ENCODE measurements around the gene SLC5A1. TPM values are rescaled to one million over a fixed set of nuclear protein-coding genes. Genes with fewer than 3 reads are reported as not detected.
A peak's percentile ranks its signal among the peaks of the same experiment; 100 is the strongest.

The SLC5A1 gene
- total RNA-seq, 1 experiment from 2014 or later, result 0.03 TPM

DNA sequence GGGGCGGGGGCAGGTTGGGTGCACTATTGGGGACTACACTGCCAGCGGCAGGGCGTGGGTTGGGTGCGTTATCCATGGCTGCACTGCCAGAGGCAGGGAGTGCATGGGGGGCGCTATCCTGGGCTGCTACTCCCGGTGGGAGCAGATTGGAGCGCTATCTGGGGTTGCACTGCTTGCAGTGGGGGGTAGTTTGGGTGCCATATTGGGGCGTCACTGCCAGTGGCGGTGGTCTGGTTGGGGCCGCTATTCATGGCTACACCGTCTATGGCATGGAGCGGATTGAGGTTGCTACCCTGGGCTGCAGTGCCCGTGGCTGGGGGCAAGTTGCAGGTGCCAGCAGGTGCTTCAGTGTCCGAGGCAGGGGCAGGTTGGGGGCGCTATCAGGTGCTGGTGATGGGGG is 79.8 kb downstream of the SLC5A1 start:
- intact Hi-C loops (cut with micrococcal nuclease; ENCODE audit: unreplicated experiment) (no loop called here), in situ Hi-C loops (cut with HindIII; ENCODE audit: low pct_unique_long_range_greater_than_20kb, low sequenced_read_pairs) (no loop called here)
- POLR2A ChIA-PET, result no interaction called here

DNA sequence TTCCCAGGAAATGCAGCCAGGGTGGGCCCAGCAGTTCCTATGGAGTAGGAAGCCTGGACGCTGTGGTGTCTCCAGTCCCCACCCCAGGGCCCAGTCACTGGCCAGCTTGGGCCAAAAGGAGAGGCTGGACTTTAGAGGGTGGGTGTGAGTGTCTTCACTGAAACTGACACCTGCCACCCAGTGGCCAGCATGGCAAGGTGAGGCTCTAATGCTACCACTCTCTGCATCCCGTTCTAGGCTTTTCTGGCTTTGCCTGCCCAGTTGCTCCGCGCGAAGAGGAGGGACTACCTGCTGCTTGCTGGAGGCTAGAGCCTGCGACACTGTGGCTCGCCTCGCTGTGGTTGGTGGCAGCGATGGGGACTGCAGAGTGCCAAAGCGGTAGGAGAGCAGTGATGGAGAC is 80.6 kb downstream of the SLC5A1 start:
- DNase-seq (ENCODE audit: low read depth, low spot score) (no peak), ATAC-seq (peak; percentile 90)
- H3K27ac ChIP-seq (ENCODE audit: low read length), result no peak overlapping the region
- no peak overlapping the region for H3K4me3 ChIP-seq (ENCODE audit: low read depth in 2 of 2, low read length in 2 of 2)
- POLR2A ChIA-PET, result no interaction called here
- no peaks in the 10 kb centered on the region for H3K27me3 ChIP-seq (ENCODE audit: control insufficient read depth, insufficient read depth, low read length)
- intact Hi-C loops (cut with micrococcal nuclease; ENCODE audit: unreplicated experiment) (no loop called here), in situ Hi-C loops (cut with HindIII; ENCODE audit: low pct_unique_long_range_greater_than_20kb, low sequenced_read_pairs) (no loop called here)
- no peaks in the 10 kb centered on the region for H3K4me1 ChIP-seq (ENCODE audit: control insufficient read depth, insufficient read depth, low read length)
- BruUV-seq (replicated peaks), result no TSS peak
- TF ChIP-seq POLR2AphosphoS5 (IDR thresholded peaks at IDR 0.05; ENCODE audit: low read depth, low read length) (no peak), SIN3A (IDR thresholded peaks at IDR 0.05; ENCODE audit: borderline replicate concordance, insufficient read depth, low read depth, low read length) (no peak), TCF7L2 (IDR thresholded peaks at IDR 0.05; ENCODE audit: low read depth, low read length) (no peak)
- TF ChIP-seq, protein P1, sequence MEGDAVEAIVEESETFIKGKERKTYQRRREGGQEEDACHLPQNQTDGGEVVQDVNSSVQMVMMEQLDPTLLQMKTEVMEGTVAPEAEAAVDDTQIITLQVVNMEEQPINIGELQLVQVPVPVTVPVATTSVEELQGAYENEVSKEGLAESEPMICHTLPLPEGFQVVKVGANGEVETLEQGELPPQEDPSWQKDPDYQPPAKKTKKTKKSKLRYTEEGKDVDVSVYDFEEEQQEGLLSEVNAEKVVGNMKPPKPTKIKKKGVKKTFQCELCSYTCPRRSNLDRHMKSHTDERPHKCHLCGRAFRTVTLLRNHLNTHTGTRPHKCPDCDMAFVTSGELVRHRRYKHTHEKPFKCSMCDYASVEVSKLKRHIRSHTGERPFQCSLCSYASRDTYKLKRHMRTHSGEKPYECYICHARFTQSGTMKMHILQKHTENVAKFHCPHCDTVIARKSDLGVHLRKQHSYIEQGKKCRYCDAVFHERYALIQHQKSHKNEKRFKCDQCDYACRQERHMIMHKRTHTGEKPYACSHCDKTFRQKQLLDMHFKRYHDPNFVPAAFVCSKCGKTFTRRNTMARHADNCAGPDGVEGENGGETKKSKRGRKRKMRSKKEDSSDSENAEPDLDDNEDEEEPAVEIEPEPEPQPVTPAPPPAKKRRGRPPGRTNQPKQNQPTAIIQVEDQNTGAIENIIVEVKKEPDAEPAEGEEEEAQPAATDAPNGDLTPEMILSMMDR (IDR thresholded peaks at IDR 0.05), result peak; percentile 62
- TF ChIP-seq, protein P2, sequence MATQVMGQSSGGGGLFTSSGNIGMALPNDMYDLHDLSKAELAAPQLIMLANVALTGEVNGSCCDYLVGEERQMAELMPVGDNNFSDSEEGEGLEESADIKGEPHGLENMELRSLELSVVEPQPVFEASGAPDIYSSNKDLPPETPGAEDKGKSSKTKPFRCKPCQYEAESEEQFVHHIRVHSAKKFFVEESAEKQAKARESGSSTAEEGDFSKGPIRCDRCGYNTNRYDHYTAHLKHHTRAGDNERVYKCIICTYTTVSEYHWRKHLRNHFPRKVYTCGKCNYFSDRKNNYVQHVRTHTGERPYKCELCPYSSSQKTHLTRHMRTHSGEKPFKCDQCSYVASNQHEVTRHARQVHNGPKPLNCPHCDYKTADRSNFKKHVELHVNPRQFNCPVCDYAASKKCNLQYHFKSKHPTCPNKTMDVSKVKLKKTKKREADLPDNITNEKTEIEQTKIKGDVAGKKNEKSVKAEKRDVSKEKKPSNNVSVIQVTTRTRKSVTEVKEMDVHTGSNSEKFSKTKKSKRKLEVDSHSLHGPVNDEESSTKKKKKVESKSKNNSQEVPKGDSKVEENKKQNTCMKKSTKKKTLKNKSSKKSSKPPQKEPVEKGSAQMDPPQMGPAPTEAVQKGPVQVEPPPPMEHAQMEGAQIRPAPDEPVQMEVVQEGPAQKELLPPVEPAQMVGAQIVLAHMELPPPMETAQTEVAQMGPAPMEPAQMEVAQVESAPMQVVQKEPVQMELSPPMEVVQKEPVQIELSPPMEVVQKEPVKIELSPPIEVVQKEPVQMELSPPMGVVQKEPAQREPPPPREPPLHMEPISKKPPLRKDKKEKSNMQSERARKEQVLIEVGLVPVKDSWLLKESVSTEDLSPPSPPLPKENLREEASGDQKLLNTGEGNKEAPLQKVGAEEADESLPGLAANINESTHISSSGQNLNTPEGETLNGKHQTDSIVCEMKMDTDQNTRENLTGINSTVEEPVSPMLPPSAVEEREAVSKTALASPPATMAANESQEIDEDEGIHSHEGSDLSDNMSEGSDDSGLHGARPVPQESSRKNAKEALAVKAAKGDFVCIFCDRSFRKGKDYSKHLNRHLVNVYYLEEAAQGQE (IDR thresholded peaks at IDR 0.05; ENCODE audit: insufficient read depth in 1 of 2, low read depth in 2 of 2, low read length in 1 of 2), result no peak
- no peaks in the 10 kb centered on the region for H3K36me3 ChIP-seq (ENCODE audit: control insufficient read depth, insufficient read depth, low read length)
- no peaks in the 10 kb centered on the region for H3K9me3 ChIP-seq (ENCODE audit: control insufficient read depth, insufficient read depth, low read depth, low read length)
- CTCF ChIA-PET, result no interaction called here

More for the DNA sequence above, 79.8 kb downstream of the SLC5A1 start:
- Histone ChIP-seq H3K4me1 (ENCODE audit: control insufficient read depth, insufficient read depth, low read length) (no peaks in the 10 kb centered on the region), H3K27ac (ENCODE audit: low read length) (no peak overlapping the region), H3K4me3 (ENCODE audit: low read depth in 2 of 2, low read length in 2 of 2) (no peak overlapping the region), H3K9me3 (ENCODE audit: control insufficient read depth, insufficient read depth, low read depth, low read length) (no peaks in the 10 kb centered on the region), H3K27me3 (ENCODE audit: control insufficient read depth, insufficient read depth, low read length) (no peaks in the 10 kb centered on the region), H3K36me3 (ENCODE audit: control insufficient read depth, insufficient read depth, low read length) (no peaks in the 10 kb centered on the region)
- TF ChIP-seq TCF7L2 (IDR thresholded peaks at IDR 0.05; ENCODE audit: low read depth, low read length) (no peak), POLR2AphosphoS5 (IDR thresholded peaks at IDR 0.05; ENCODE audit: low read depth, low read length) (no peak)
- TF ChIP-seq, protein P1 (IDR thresholded peaks at IDR 0.05), result no peak
- TF ChIP-seq, protein P2 (IDR thresholded peaks at IDR 0.05; ENCODE audit: insufficient read depth in 1 of 2, low read depth in 2 of 2, low read length in 1 of 2), result no peak
- no peak for ATAC-seq
- CTCF ChIA-PET, result no interaction called here
- no TSS peak for BruUV-seq (replicated peaks)
- DNase-seq (ENCODE audit: low read depth, low spot score), result no peak
